Trophoblast cell (in vitro differentiated cells and primary cell): ENCODE data around the gene HYPK. TPM values are rescaled to one million over a fixed set of nuclear protein-coding genes. Genes with fewer than 3 reads are reported as not detected.

Experiments
- DNase-seq, 2 donors: peaks; one replicate each; pipeline ENCODE4 v3.0.0-alpha.2; 2016
- H2AFZ ChIP-seq: 2 replicates; pipeline ENCODE4 v1.6.1; 2013; ENCODE audit warnings: low read length, moderate library complexity, mild to moderate bottlenecking; ENCODE audit not compliant: insufficient read depth, poor library complexity
- H2AK5ac ChIP-seq: 2 replicates; pipeline ENCODE4 v1.6.1; 2013; ENCODE audit warnings: mild to moderate bottlenecking, low read length
- H2BK120ac ChIP-seq: 2 replicates; pipeline ENCODE4 v1.6.1; 2013; ENCODE audit warnings: low read length, mild to moderate bottlenecking, moderate library complexity; ENCODE audit not compliant: insufficient read depth, poor library complexity
- H2BK12ac ChIP-seq: 2 replicates; pipeline ENCODE4 v1.6.1; 2013; ENCODE audit warnings: mild to moderate bottlenecking, low read length, moderate library complexity
- H2BK5ac ChIP-seq: 2 replicates; pipeline ENCODE4 v1.6.1; 2013; ENCODE audit warnings: low read length, low read depth, moderate library complexity, mild to moderate bottlenecking; ENCODE audit not compliant: poor library complexity
- H3K14ac ChIP-seq: 2 replicates; pipeline ENCODE4 v1.6.1; 2013; ENCODE audit warnings: mild to moderate bottlenecking, low read length
- H3K18ac ChIP-seq: 2 replicates; pipeline ENCODE4 v1.6.1; 2013; ENCODE audit warnings: mild to moderate bottlenecking, low read length
- H3K23ac ChIP-seq: 2 replicates; pipeline ENCODE4 v1.6.1; 2013; ENCODE audit warnings: low read length
- H3K27ac ChIP-seq: 2 replicates; pipeline ENCODE4 v1.5.1; 2013; ENCODE audit warnings: low read depth, mild to moderate bottlenecking, inconsistent platforms, low read length, moderate library complexity
- H3K27me3 ChIP-seq: 2 replicates; pipeline ENCODE4 v1.6.1; 2013; ENCODE audit warnings: inconsistent platforms, mild to moderate bottlenecking, low read length, moderate library complexity; ENCODE audit not compliant: insufficient read depth
- H3K36me3 ChIP-seq, 2 experiments: 1 replicate in 1 of 2; 2 replicates in 1 of 2; pipeline ENCODE4 v1.6.1; 2013; ENCODE audit warnings: low read length in 2 of 2, mild to moderate bottlenecking in 2 of 2, moderate library complexity in 1 of 2; ENCODE audit not compliant: insufficient read depth in 2 of 2, control insufficient read depth in 1 of 2
- H3K4ac ChIP-seq: 2 replicates; pipeline ENCODE4 v1.6.1; 2013; ENCODE audit warnings: low read depth, mild to moderate bottlenecking, low read length, moderate library complexity
- H3K4me1 ChIP-seq, 2 experiments: 1 replicate in 1 of 2; 2 replicates in 1 of 2; pipeline ENCODE4 v1.6.1; 2013; ENCODE audit warnings: low read length in 2 of 2, mild to moderate bottlenecking in 2 of 2, moderate library complexity in 1 of 2; ENCODE audit not compliant: insufficient read depth in 2 of 2, control insufficient read depth in 1 of 2
- H3K4me2 ChIP-seq: 2 replicates; pipeline ENCODE4 v1.6.1; 2013; ENCODE audit warnings: inconsistent platforms, mild to moderate bottlenecking, low read length, moderate library complexity
- H3K4me3 ChIP-seq: 2 replicates; pipeline ENCODE4 v1.5.1; 2013; ENCODE audit warnings: mild to moderate bottlenecking, low read depth, low read length, inconsistent platforms
- H3K79me1 ChIP-seq: one replicate; pipeline ENCODE4 v1.6.1; 2013; ENCODE audit warnings: low read length
- H3K79me2 ChIP-seq: 2 replicates; pipeline ENCODE4 v1.6.1; 2013; ENCODE audit warnings: low read length, mild to moderate bottlenecking; ENCODE audit not compliant: control insufficient read depth, insufficient read depth, poor library complexity
- H3K9ac ChIP-seq: 2 replicates; pipeline ENCODE4 v1.6.1; 2013; ENCODE audit warnings: mild to moderate bottlenecking, low read length
- H3K9me3 ChIP-seq: 2 replicates; pipeline ENCODE4 v1.6.1; 2013; ENCODE audit warnings: low read depth, mild to moderate bottlenecking, control low read depth, inconsistent platforms, low read length; ENCODE audit not compliant: insufficient read depth
- H4K12ac ChIP-seq: 2 replicates; pipeline ENCODE4 v1.6.1; 2013; ENCODE audit warnings: low read depth, mild to moderate bottlenecking, low read length, moderate library complexity
- H4K8ac ChIP-seq: 2 replicates; pipeline ENCODE4 v1.6.1; 2013; ENCODE audit warnings: low read depth, mild to moderate bottlenecking, low read length, moderate library complexity
- H4K91ac ChIP-seq: one replicate; pipeline ENCODE4 v1.6.1; 2013; ENCODE audit warnings: low read depth, mild to moderate bottlenecking, low read length, moderate library complexity
- WGBS: extraction: QIAGEN DNeasy Blood & Tissue Kit; methylation state at CpG from one replicate; pipeline ENCODE4 v1.1.7; 2013; ENCODE audit warnings: missing lambda C conversion rate; ENCODE audit not compliant: insufficient read length, insufficient coverage; ENCODE audit errors: extremely low coverage; 5-methylcytosine and 5-hydroxymethylcytosine counted together
- polyA plus RNA-seq: library from polyadenylated mRNA; stranded (reverse); fragments of 200-250 nt; gene quantifications from 2 replicates; pipeline ENCODE4 v1.2.3, GENCODE V29; 2013

The HYPK gene, protein sequence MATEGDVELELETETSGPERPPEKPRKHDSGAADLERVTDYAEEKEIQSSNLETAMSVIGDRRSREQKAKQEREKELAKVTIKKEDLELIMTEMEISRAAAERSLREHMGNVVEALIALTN
- polyA plus RNA-seq: 134 TPM in 2 replicates

DNA sequence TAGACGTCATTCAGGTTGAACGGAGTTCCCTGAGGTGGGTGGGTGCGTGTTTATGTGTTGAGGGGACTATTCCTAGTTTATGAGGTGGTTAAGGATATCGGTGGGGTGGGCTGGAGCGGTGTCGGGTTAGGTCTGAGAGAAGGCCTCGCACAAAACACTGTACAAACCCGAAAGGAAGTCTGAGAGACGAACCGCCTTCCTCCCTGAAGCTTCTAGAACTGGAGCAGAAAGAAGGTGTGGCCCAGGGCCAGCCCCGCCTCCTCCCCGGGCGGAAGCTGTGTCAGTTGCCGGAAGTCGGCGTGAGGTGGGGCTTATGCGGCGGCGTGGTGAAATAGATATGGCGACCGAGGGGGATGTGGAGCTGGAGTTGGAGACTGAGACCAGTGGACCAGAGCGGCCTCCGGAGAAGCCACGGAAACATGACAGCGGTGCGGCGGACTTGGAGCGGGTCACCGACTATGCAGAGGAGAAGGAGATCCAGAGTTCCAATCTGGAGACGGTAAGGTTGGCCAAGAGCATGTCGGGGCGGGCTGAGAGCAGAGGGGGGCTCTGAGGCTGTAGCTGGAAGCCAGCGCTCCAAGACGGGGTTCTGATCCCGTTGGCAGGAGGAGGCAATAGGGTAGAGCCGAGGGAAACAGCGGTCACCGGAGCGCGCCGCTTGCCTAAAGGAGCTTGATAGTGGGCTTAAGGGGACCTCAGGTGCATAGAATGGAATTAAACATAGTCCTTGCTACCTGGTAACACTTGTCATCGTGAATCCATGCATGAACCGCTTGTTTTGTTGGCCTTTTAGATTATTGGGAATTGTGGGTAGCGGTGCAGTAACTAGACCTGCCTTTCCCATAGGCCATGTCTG is at the start of gene HYPK:
Gene HYPK (plus strand): TSS at position 314 of the 856 bp plus-strand sequence. CDS start 24 bp downstream, at position 338.
- peak within 1 kb of the TSS; percentile 73 for H4K91ac ChIP-seq
- peak within 1 kb of the TSS; percentile 48 for H2BK5ac ChIP-seq
- H4K12ac ChIP-seq: peak within 1 kb of the TSS; percentile 88
- H4K8ac ChIP-seq: peak within 1 kb of the TSS; percentile 69
- peak within 1 kb of the TSS; percentile 1 for H2BK120ac ChIP-seq
- no peak within 1 kb of the TSS for H3K23ac ChIP-seq
- DNase-seq: peak; percentile 86 to 87
- H3K27me3 ChIP-seq: no peaks in the 10 kb centered on the region
- peak within 1 kb of the TSS; percentile 91 for H3K4me3 ChIP-seq
- H3K14ac ChIP-seq: peak within 1 kb of the TSS; percentile 70
- H3K79me1 ChIP-seq: peaks cover 8% of the 10 kb centered on the region
- H3K4me1 ChIP-seq: peaks cover 6 to 9% of the 10 kb centered on the region in 2 experiments
- H3K4ac ChIP-seq: peak within 1 kb of the TSS; percentile 38
- H3K79me2 ChIP-seq: peaks cover 3% of the 10 kb centered on the region
- peak within 1 kb of the TSS; percentile 44 for H3K18ac ChIP-seq
- H3K36me3 ChIP-seq: peaks cover 25 to 46% of the 10 kb centered on the region in 2 experiments
- H2BK12ac ChIP-seq: peak within 1 kb of the TSS; percentile 32
- WGBS: no CpG with 5 or more reads among the region's 44 CpGs
- peak within 1 kb of the TSS; percentile 80 for H3K9ac ChIP-seq
- H3K4me2 ChIP-seq: peak within 1 kb of the TSS; percentile 71
- H3K9me3 ChIP-seq: peaks cover 2% of the 10 kb centered on the region
- H2AK5ac ChIP-seq: peak within 1 kb of the TSS; percentile 40
- peak within 1 kb of the TSS; percentile 50 for H2AFZ ChIP-seq
- H3K27ac ChIP-seq: peak within 1 kb of the TSS; percentile 31

DNA sequence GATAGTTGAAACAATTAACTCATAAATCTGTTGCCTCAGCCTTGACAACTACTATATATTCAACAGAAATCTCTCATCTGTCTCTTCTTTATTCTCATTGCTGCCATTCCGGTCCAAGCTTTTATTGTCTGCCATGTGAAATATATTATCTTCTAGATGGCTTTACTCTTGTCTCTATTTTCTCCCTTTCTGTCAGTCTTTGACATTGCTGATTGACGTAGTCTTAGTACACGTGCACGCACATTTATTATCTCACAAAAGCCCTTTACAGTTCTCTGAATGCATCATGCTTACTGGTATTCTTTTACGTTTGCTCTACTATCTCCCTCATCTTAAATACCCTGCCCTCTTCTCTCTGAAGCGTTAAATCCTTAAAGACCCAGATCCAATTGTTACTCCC is 48.5 kb upstream of the HYPK start:
- no peak overlapping the region for H3K4me3 ChIP-seq
- H3K4ac ChIP-seq: no peak overlapping the region
- H3K36me3 ChIP-seq: peaks cover 22 to 28% of the 10 kb centered on the region in 2 experiments
- no peak overlapping the region for H2AFZ ChIP-seq
- no peak overlapping the region for H3K9ac ChIP-seq
- peaks cover 0 to 3% of the 10 kb centered on the region in 2 experiments for H3K4me1 ChIP-seq
- H4K8ac ChIP-seq: no peak overlapping the region
- no CpG with 5 or more reads among the region's 6 CpGs for WGBS
- peaks cover 13% of the 10 kb centered on the region for H3K79me2 ChIP-seq
- H4K91ac ChIP-seq: no peak overlapping the region
- no peak overlapping the region for H2BK12ac ChIP-seq
- H3K14ac ChIP-seq: no peak overlapping the region
- no peaks in the 10 kb centered on the region for H3K27me3 ChIP-seq
- H4K12ac ChIP-seq: no peak overlapping the region
- H3K27ac ChIP-seq: no peak overlapping the region
- H2BK5ac ChIP-seq: no peak overlapping the region
- no peak overlapping the region for H3K18ac ChIP-seq
- H2BK120ac ChIP-seq: no peak overlapping the region
- DNase-seq: no peak
- H3K79me1 ChIP-seq: peaks cover under 1% of the 10 kb centered on the region
- H3K9me3 ChIP-seq: no peaks in the 10 kb centered on the region
- no peak overlapping the region for H3K4me2 ChIP-seq
- no peak overlapping the region for H3K23ac ChIP-seq
- no peak overlapping the region for H2AK5ac ChIP-seq

DNA sequence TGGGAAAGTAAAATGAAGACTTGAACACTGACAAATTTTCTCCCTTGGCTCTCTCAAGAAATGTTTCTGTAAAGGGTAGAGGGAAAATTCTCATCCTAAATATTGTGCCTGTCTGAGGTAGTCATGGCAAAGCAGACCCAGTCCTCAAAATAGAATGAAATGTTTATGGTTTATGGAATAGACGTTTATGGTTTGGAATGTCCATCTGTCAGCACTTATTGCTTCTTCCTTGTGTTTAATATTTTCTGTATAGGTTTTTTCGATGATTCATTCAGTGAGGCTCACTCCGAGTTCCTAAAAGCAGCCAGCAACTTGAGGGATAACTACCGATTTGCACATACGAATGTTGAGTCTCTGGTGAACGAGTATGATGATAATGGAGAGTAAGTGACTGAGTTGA is 37.6 kb upstream of the HYPK start:
- Histone ChIP-seq H2AFZ (no peak overlapping the region), H2BK5ac (no peak overlapping the region), H3K4me2 (no peak overlapping the region), H3K4me1 (no peaks in the 10 kb centered on the region), H3K4me3 (no peak overlapping the region), H4K91ac (no peak overlapping the region), H2AK5ac (no peak overlapping the region), H3K18ac (no peak overlapping the region), H3K4ac (no peak overlapping the region), H4K12ac (no peak overlapping the region), H4K8ac (no peak overlapping the region), H3K27ac (no peak overlapping the region), H3K27me3 (no peaks in the 10 kb centered on the region), H3K79me2 (no peaks in the 10 kb centered on the region), H3K9me3 (peaks cover 2% of the 10 kb centered on the region), H3K9ac (no peak overlapping the region), H2BK120ac (no peak overlapping the region), H3K36me3 (peaks cover 51 to 52% of the 10 kb centered on the region in 2 experiments), H3K23ac (no peak overlapping the region), H3K14ac (no peak overlapping the region), H3K79me1 (no peaks in the 10 kb centered on the region), H2BK12ac (no peak overlapping the region)
- DNase-seq: no peak
- no CpG with 5 or more reads among the region's 6 CpGs for WGBS

DNA sequence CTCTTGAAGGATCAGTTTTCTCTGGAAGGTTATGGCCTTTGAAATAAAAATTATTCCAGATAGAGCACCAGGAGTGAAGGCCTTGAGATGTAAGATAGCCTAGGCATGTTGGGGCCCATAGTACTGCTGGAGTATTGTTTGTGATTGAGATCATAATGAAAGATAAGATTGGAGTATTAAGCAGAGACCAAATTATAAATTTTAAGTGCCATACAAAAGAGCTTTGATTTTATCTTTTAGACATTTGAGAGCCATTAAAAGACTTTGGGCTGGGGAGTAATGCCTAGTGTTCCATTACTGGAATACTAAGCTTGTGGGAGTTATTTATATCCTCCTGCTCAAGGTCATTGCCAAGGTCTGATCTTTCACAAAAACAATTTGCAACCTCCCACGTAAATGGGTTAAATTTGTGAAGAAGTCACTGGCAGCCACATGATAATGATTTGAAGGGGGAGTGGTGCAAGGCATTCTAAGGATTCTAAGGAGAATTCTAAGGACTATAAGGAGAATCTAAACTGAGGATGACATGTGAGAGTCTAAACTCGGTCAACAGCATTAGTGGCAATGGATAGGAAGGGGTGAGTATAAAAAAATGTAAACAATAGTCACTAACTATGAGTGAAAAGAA is 36.5 kb upstream of the HYPK start:
- no peak overlapping the region for H3K23ac ChIP-seq
- H3K79me1 ChIP-seq: no peaks in the 10 kb centered on the region
- no peak overlapping the region for H4K8ac ChIP-seq
- WGBS: no CpG with 5 or more reads among the region's 2 CpGs
- no peak for DNase-seq
- no peak overlapping the region for H2BK5ac ChIP-seq
- no peaks in the 10 kb centered on the region for H3K79me2 ChIP-seq
- no peak overlapping the region for H4K12ac ChIP-seq
- H2BK120ac ChIP-seq: no peak overlapping the region
- H3K36me3 ChIP-seq: peaks cover 45 to 53% of the 10 kb centered on the region in 2 experiments
- H3K4me3 ChIP-seq: no peak overlapping the region
- no peak overlapping the region for H3K27ac ChIP-seq
- H3K4me2 ChIP-seq: no peak overlapping the region
- no peak overlapping the region for H3K4ac ChIP-seq
- no peaks in the 10 kb centered on the region for H3K4me1 ChIP-seq
- no peak overlapping the region for H2AFZ ChIP-seq
- peaks cover 2% of the 10 kb centered on the region for H3K9me3 ChIP-seq
- H4K91ac ChIP-seq: no peak overlapping the region
- no peak overlapping the region for H2BK12ac ChIP-seq
- H3K14ac ChIP-seq: no peak overlapping the region
- H3K27me3 ChIP-seq: no peaks in the 10 kb centered on the region
- H3K9ac ChIP-seq: no peak overlapping the region
- H2AK5ac ChIP-seq: no peak overlapping the region
- no peak overlapping the region for H3K18ac ChIP-seq
